Thyroid gland (tissue), 4 donors: ENCODE data around the gene INO80B.

Source experiments
- CTCF ChIP-seq, 6 experiments: fragments of 200-600 bp in 3 of 6; fragments of 450-650 bp in 3 of 6; sonication (generic) in 3 of 6; IDR thresholded peaks; one replicate each; pipeline ENCODE4 v1.5.1; 2016 to 2019; ENCODE audit warnings: antibody characterized with exemption in 6 of 6, mild to moderate bottlenecking in 2 of 6, inconsistent platforms in 1 of 6, moderate library complexity in 1 of 6
- POLR2A ChIP-seq, 2 donors: fragments of 450-650 bp; IDR thresholded peaks; one replicate each; pipeline ENCODE4 v1.6.1; 2017; ENCODE audit warnings: antibody characterized with exemption in 2 of 2, mild to moderate bottlenecking in 2 of 2, moderate library complexity in 1 of 2

DNA sequence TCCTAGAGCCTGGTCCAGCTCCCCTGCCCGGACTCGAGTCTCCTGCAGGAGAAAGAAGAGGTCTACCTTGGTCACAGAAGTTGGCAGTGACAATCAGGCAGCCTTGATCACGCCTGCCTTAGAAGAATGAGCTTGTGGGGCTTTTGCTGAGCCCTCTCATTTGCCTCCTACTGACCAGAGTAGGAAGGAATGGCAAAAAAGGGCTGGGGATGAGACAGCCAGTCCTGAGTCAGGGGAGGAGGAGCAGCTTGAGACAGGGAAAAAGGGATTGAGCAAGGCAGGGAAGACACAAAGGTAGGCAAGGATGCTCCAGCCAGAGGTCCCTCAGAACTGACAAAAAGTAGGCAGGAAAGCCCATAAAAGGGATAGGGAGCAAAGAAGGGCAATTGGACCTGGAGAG is 27.3 kb upstream of the INO80B start:
- TF ChIP-seq POLR2A (IDR thresholded peaks at IDR 0.05) = no peak
- TF ChIP-seq CTCF (IDR thresholded peaks at IDR 0.05) = no peak
